ENCODE results near the gene GNAT1.

DNA sequence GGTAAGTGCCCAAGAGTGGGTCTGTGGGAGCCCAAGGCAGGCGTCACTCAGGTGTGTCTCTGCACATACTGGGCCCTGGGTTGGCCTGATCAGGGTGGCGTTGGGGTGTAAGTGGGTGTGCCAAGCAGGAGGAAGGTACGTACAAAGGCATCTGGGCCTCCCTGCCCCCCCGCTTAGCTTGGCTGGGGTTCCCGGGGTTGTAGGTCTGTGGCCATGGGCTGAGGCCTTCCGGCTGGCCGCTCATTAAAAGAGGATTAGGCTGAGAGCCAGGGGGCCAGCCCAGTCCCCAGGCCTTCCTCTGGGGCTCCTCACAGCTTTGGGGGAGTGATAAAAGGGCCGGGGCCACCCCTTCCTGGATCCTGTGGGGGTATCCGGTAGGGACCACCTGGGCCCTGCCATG lies 23.0 kb upstream of the GNAT1 start:
- TF ChIP-seq POLR2AphosphoS5 (IDR thresholded peaks at IDR 0.05) (no peak), POLR2A (IDR thresholded peaks at IDR 0.05) (no peak), EP300 (IDR thresholded peaks at IDR 0.05) (no peak)
